HG03378 (cell line): ENCODE results near the gene HERC6.
"Not testable (repeated sequence)": the region's sequence is repeated elsewhere in the genome, so short reads cannot be mapped to it uniquely, and the experiment has no call there.

Experiments used
- ATAC-seq: cut with Tn5 transposase; IDR thresholded peaks from one replicate; pipeline ENCODE4 v1.9.1; 2021; ENCODE audit warnings: mild to moderate bottlenecking, moderate library complexity; ENCODE audit not compliant: unreplicated experiment

The HERC6 gene

GRCh38 chr4:88443486-88443885 is 64.8 kb downstream of the HERC6 start:
- no peak for ATAC-seq

GRCh38 chr4:88445252-88445651 is 66.6 kb downstream of the HERC6 start:
- no peak for ATAC-seq

DNA sequence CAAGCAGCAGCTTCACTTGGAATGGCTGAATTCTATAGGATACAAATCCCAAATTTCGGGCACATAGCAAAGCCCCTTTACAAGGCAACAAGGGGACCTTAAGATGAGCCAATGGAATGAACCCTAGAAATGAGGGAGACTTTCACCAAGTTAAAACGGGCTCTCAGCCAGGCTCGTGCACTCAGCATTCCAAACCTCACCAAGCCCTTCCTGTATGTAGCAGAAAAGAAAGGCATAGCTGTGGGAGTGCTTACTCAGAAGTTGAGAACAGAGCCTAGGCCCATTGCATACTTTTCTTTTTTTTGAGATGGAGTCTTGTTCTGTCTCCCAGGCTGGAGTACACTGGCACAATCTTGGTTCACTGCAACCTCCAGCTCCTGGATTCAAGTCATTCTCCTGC is 67.5 kb downstream of the HERC6 start:
- no peak for ATAC-seq

GRCh38 chr4:88447371-88448095 is 68.9 kb downstream of the HERC6 start:
- no peak for ATAC-seq

GRCh38 chr4:88448211-88448765 is 69.6 kb downstream of the HERC6 start:
- not testable (repeated sequence) for ATAC-seq

GRCh38 chr4:88448889-88449288 is 70.2 kb downstream of the HERC6 start:
- ATAC-seq = no peak

DNA sequence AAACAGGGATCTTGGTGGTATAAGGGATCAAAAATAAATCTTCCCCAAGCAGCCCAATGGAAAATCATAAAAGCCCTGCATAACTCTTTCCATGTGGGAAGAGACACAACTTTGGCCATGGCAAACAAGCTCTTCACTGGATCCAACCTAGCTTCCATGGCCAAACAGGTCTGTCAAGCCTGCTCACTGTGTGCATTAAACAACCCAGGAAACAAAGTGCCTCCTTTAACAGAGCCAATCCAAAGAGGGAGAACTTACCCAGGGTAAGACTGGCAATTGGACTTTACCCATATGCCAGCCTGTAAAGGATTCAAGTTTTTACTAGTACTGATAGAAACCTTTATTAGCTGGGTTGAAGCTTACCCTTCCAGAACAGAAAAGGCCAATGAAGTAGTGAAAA is 70.6 kb downstream of the HERC6 start:
- ATAC-seq = no peak

DNA sequence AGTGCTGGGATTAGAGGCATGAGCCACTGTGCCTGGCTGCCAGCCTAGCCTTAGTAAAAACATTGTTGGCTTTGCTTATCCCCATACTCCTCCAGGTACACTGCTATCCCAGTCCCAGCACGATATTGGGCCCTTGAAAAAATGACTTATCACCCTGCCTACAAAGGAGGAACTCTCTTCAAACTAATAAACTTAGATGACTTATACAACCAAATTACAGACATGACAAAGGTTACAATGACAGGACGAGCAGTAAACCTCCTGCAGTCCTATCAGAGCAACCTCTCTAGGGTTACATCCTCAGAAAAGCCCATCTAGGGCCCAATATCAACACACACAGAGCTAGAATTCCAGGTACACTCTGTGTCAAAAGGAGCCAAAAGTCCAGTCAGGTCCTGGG is 72.6 kb downstream of the HERC6 start:
- no peak for ATAC-seq

DNA sequence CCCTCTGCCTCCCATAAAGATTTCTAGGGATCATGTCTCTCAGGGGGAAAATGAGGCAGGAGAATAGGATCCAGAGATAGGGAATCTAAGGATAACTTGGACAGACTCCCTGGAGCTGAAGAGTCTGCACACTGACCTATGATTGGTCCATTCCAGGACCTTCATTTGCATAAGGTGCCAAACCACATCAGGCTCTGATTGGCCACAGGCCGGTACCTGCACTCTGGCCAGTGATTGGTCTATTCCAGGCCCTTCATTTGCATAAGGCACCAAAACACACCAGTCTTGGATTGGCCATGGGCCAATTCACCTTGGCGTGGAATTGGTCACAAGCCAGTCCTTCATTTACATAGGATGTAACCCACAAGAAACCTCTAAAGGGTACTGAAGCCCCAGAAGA is 74.3 kb downstream of the HERC6 start:
- no peak for ATAC-seq

- ATAC-seq = peak; percentile 93
Measured at GRCh38 chr4:88456670-88457306, 78.1 kb downstream of the HERC6 start, which contains the start of gene HERC5. Gene HERC5, plus strand, starts transcription at chr4:88457119. Its CDS starts 151 bp downstream, at chr4:88457270.

GRCh38 chr4:88457307-88458103 is 78.9 kb downstream of the HERC6 start:
- peak; percentile 25 for ATAC-seq

DNA sequence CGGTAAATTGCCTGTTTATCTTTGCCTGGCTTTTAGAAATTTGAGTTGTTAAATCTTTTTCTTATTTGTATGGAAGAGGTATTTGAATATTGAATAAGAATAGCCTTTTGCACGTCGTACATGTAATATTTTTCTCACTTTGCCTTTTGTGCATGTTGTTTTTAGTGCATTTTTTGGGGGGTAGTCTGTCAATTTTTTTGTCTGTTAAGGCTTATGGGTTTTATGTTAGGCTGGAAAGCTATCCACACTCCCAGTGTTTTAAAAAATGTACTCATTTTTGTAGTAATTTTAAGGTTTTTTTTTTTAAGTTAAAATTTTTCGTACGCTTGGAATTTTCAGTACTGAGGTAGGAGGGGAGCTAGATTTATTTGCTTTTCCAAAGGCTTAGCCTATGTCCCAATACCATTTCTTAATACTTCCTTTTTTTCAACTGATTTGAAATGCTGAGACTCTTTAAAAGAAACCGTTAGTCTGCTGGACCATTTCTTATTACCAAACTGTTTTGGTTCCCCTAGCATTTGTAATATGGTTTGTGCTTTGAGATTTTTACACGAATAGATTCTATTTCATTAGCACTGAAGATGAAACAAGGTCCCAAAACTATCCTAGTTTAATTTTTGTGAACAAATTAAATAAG is 79.6 kb downstream of the HERC6 start:
- no peak for ATAC-seq

- no peak for ATAC-seq
Measured at GRCh38 chr4:88465653-88466192, 87.1 kb downstream of the HERC6 start.

DNA sequence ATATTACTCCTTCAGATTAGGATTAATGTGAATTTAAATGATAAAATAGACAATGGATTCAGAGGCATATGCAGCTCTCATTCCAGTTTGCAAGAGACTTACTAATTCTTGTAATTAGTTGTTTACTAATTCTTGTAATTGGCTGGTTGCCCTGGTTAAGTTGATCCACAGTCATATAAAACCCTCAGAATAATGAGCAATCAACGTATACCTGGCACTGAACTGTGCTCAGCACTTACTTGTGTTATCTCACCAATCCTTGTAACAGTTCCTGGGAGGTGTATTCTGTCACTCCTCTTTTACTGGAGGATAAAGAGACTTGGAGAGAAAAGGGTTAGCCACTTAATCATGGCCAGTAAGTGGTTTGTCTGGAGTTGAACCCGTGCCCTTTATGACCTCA is 88.7 kb downstream of the HERC6 start:
- ATAC-seq = no peak

GRCh38 chr4:88477229-88477860 is 98.7 kb downstream of the HERC6 start:
- no peak for ATAC-seq

DNA sequence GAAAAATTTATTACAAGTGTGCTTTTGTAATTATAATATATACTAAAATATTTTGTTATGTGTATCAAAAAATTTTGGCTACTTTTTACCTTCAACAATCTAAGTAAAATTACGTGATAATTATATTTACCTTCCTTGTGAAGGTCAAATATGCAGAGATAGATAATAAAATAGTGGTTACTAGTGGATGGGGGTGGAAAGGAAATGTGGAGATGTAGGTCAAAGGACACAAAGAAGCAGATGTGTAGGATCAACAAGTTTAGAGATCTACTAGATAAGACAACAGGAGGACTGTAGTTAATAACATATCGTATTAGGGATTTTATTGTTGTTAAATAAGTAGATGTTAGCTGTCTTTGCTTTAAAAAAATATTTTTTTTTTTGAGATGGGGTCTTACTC is 99.6 kb downstream of the HERC6 start:
- ATAC-seq = no peak

DNA sequence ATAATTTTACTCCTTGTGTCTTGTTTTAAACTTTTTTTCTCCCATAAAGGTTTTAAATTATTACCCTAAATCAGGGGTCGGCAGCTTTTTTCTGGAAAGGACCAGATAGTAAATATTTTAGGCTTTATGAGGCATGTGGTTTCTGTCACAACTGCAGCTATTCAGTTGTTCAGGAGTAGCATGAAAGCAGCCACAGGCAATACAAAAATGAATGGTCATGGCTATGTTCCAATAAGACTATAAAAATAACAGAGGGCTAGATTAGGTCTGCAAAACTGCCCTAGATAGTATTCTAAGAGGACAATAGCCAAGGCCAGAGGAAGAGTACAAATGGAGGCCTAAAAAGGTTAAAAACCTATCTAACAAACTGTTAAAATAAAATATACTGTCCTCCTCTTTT is 102.9 kb downstream of the HERC6 start:
- ATAC-seq = no peak

GRCh38 chr4:88489100-88489761 is 110.6 kb downstream of the HERC6 start:
- ATAC-seq = no peak
